ENCODE data around the gene ASTN2.

The ASTN2 gene

DNA sequence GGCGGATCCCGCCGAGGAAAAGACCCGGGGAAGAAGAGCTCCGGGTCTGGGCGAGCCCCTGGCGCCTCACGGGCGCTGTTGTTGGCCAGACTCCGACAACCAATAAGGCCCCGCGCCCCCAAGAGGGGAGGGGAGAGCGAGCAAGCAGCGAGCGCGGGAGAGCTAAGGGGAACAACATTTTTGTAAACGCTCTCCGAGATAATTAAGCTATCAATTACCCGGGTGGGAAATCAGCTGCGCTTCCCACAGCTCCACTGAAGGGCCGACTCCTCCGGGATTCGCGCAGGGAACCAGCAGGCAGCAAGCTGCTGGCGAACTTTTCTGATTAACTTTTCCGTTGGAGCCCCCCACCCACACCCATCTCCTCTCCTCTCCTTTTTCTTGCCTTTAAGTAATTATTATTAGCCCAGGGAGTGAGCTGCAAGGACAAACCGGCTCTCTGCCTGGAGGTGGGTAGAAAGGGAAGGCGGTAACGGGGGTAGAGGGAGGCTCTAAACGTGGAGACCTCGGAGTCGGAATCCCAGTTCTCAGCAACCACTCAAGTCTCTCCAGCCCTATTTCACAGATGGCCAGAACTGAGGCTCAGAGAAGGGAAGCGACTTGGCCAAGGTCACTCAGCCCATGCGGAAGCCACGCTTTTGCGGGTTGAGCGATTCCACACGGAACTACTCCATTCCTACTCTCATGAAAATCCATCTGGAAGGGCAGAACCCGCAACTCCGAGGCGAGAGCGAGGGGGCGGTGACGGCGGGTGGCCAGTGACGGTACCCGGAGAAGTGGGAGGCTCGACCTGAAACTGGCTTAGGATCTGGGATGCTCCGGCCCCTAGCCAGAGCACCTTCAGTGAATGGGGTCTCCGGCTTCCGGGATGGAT, 1.3 kb downstream of the ASTN2 start:
- no peak for DNase-seq

DNA sequence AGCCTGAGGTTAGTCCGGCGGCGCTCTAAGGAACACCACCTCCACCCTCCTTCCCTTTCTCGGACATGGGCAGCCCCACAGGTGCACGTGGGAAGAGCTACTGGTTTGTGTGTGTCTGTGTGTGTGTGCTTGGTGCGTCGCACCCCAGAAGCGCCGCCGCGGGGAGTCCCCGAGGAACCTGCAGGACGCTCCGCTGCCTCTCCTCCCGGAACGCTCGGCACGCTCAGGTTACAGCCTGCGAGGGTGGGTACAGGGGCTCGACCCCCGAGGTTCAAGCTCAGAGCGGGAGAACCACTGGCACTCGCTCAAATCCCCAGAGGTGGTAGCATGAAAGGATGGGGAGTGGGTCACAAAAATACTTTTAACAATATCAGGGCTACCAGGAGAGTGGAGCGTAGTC, 2.0 kb downstream of the ASTN2 start:
- no peak for DNase-seq

GRCh38 chr9:117412006-117412715, 2.7 kb downstream of the ASTN2 start:
- DNase-seq = no peak

GRCh38 chr9:117411547-117411946, 3.3 kb downstream of the ASTN2 start:
- DNase-seq = no peak

GRCh38 chr9:117409321-117409720, 5.5 kb downstream of the ASTN2 start:
- DNase-seq = no peak

- DNase-seq = no peak
These were observed 7.3 kb downstream of the ASTN2 start for GRCh38 chr9:117407436-117408022.

DNA sequence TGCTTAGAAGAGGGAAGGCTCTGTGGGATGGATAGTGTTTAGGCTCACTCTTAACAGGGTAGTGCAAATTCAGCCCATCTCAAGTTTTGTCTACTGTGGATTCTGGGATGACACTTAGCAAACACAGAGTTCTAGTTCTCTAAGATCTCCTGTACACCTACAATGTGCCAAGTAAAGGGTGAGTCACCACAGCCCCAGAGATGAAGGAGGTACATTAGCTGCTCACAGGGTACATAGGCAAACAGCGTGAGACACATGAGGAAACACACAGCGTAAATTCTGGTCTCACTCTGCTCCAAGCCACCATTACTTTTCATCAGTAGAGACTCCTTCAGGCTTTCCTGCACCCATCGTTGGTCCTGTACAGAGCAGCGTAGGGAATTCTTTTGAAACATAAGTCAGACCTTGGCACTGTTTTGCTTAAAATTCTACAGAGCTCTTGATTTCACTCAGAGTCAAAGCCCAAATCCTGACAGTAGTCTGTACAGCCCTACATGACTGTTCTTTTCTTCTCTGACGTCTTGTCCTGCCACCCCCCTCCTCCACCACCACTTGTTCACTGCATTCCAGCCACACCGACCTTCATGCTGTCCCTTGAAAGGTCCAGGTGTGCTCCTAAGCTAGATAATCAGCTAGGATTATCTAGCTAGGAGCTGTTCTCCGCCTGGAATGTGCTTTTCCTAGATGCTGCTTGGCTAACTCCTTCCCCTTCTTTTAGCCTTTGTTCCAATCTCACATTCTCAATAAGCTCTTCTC, 8.7 kb downstream of the ASTN2 start:
- no peak for DNase-seq

GRCh38 chr9:117403848-117404247, 11.0 kb downstream of the ASTN2 start:
- no peak for DNase-seq

GRCh38 chr9:117403403-117403811, 11.4 kb downstream of the ASTN2 start:
- DNase-seq = no peak

- DNase-seq = no peak
These were observed 14.7 kb downstream of the ASTN2 start for GRCh38 chr9:117400171-117400570.

DNA sequence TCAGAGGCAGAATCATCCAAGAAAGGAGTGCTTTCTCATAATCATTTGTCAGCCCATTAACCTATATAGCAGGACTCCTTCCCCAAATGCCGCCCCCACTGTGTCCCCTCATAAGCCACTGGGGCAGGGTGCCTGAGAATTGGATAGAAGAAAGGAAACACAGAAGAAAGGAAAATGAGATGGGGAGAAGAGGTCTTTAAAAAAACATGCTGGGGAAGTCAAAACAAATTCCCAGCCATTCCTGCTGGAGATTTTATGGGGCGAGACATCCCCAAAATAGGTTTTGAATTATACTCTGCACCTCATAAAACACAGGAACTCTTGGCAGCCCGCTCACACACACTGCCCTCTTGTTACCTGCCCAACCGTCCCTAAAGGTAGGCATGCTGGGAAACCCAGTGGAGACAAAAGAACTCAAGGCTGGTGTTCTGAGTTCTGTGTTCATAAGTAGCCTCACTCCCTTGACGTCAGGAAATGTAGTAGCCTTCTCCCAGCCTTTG, 19.7 kb downstream of the ASTN2 start:
- DNase-seq = no peak

DNA sequence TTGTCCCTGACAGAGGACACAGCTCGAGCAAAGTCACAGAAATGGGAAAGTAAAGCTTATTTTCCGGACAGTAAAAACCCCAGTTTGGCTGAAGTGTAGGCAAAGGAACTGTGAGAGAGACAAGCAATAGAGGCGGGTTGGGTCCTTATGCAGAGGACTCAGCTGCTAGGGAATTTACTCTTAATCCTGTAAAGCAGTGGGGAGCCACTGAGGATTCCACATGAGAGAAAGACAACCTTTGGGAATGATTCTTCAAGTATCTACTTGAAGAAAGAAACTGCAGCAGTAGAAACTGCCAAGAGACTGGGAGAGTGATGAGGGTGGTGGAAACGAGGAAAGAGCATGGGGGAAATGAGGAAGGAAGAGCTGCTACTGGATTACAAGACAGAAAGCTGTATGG, 20.2 kb downstream of the ASTN2 start:
- DNase-seq = no peak

GRCh38 chr9:117392992-117393391, 21.9 kb downstream of the ASTN2 start:
- no peak for DNase-seq

DNA sequence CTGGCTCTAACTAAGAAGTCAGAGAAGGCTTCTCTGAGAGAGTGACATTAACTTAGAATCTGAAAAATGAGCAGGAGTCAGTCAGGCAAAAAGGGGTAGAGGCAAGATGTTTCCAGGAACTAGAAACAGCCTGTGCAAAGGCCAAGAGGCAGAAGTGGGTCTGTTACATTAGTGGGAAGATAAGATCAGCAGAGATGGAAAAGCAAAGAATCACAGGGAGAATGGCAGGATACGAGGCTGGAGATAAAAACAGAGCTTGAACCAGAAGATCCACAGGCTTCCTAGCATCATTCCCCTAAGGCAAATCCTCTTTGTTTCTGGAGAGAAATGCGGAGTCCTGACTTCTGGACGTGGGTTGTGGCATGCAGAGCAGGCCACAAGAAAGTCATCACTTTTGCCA, 27.4 kb downstream of the ASTN2 start:
- DNase-seq = no peak

DNA sequence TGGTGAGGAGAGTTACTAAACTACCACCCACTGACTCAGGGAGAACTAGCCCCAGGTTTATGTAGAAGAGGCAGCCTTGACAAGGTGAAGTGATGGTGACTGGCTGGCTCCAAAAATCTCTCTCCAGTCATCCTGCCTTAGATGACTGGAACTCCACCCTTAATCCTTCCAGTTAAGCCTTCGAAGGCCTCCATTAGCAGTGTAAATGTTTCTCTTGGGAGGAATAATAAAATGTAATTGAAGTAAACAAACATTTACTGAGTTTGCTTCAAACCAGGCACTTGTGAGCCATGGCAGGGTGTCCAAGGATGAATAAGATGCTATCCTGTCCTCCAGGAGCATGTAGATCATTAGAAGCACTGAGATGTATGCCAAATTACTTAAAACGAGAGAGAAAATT, 35.5 kb downstream of the ASTN2 start:
- DNase-seq = no peak

GRCh38 chr9:117377046-117377445, 37.8 kb downstream of the ASTN2 start:
- no peak for DNase-seq

DNA sequence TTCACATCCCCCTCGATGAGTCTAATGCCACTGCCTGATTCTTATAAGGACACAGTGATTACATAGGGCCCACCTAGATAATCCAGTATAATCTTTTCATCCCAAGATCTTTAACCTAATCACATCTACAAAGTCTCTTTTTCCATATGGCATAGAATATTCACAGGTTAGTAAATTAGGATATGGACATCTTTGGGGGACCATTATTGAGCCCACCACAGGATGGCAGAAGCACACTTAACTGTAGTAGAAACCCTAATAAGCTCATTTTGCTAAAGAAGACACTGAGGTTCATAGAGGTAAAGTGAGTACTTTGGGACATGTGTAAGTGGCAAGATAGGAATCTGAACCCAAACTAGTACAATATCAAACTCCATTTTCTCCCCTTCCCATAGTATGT, 38.9 kb downstream of the ASTN2 start:
- DNase-seq = no peak

- DNase-seq = no peak
These were observed 40.7 kb downstream of the ASTN2 start for GRCh38 chr9:117374076-117374725.

DNA sequence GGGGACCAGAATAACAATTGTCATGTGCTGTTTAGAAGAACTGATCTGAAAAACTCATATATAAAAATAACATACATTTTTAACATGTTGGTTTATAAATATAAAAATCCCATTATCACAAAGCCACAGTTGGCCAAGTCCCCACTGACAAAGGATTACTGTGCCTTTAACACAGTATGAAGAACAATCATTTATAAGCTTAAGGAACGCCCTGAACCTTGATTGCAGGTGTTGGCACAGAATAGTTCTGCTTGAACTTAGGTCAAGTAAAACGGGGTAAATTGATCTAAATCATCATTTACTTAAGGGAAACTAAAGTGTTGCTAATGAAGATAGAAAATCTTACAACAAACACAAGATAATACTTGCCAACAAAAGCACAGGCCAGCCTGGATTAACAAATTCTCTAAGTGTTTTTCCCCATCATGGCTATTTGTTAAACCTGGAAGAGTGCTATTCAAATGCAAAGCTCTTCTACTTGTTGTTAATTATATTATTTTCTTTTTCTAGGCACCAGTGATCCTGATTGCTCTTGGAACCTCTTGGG, 46.1 kb downstream of the ASTN2 start:
- DNase-seq = no peak

DNA sequence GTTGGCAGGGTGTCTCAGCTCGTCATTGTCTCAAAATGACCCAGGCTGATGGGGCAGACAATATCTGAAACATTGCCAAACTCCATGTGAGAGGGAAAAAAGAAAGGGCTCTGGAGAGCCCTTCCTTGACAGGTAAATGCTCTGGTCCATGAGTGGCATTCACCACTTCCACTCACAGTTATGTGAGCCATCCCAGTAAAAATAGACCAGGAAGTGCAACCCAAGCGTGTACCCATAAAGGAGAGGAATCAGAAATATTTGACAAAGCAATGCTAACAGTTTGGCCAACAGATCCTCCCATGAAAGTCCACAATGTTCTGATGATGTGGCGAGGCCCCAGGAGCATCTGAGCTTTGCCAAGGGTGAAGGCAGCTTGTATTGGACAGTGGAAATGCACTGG, 49.4 kb downstream of the ASTN2 start:
- no peak for DNase-seq

GRCh38 chr9:117363006-117363405, 51.9 kb downstream of the ASTN2 start:
- no peak for DNase-seq

GRCh38 chr9:117359910-117360309, 54.9 kb downstream of the ASTN2 start:
- no peak for DNase-seq

Measured in stimulated activated CD4-positive, alpha-beta T cell treated with anti-CD3 and anti-CD28 coated beads, Interleukin-4, amount 100 ng/mL, for 1 hour (primary cell).